Endothelial cell (in vitro differentiated cells): Measurements from ENCODE around the gene PLA2G4E. TPM values are rescaled to one million over a fixed set of nuclear protein-coding genes. Genes with fewer than 3 reads are reported as not detected.

Experiments used
- DNase-seq: peaks from one replicate; pipeline ENCODE4 v3.0.0; 2021; ENCODE audit warnings: low spot score
- H3K27ac Mint-ChIP-seq: one replicate; pipeline ENCODE4 v1.8.0; 2021; ENCODE audit warnings: mixed read lengths, inconsistent platforms; ENCODE audit not compliant: unreplicated experiment
- H3K27me3 Mint-ChIP-seq: one replicate; pipeline ENCODE4 v1.8.0; 2021; ENCODE audit warnings: mild to moderate bottlenecking, moderate library complexity, mixed read lengths, inconsistent platforms; ENCODE audit not compliant: unreplicated experiment
- H3K36me3 Mint-ChIP-seq: one replicate; pipeline ENCODE4 v1.8.0; 2021; ENCODE audit warnings: mild to moderate bottlenecking, low read depth, mixed read lengths, inconsistent platforms; ENCODE audit not compliant: unreplicated experiment
- H3K4me1 Mint-ChIP-seq: one replicate; pipeline ENCODE4 v1.8.0; 2021; ENCODE audit warnings: mild to moderate bottlenecking, mixed read lengths, inconsistent platforms; ENCODE audit not compliant: unreplicated experiment
- H3K4me3 Mint-ChIP-seq: one replicate; pipeline ENCODE4 v1.8.0; 2021; ENCODE audit warnings: mild to moderate bottlenecking, mixed read lengths, inconsistent platforms; ENCODE audit not compliant: unreplicated experiment
- H3K9me3 Mint-ChIP-seq: one replicate; pipeline ENCODE4 v1.8.0; 2021; ENCODE audit warnings: mixed read lengths, inconsistent platforms; ENCODE audit not compliant: unreplicated experiment
- CTCF ChIP-seq: fragments of 200-600 bp; sonication (generic); IDR thresholded peaks from one replicate; pipeline ENCODE4 v1.5.0; 2021; ENCODE audit warnings: antibody characterized with exemption; ENCODE audit not compliant: unreplicated experiment
- total RNA-seq: library from RNA; stranded (reverse); fragmentation: NEBNext Ultra II Directional; extraction: Animal tissue kit (Norgen Biotek cat#: 25700); gene quantifications from one replicate; pipeline ENCODE4 v1.2.1, GENCODE V29; 2021; ENCODE audit not compliant: unreplicated experiment

The PLA2G4E gene
- total RNA-seq, 1 donor from 2014 or later: not detected

GRCh38 chr15:42068601-42069000 is 47.8 kb upstream of the PLA2G4E start:
- TF ChIP-seq CTCF: no peak
- Mint-ChIP-seq H3K4me1 (peaks cover 28% of the 10 kb centered on the region), H3K36me3 (no peaks in the 10 kb centered on the region), H3K9me3 (no peaks in the 10 kb centered on the region), H3K4me3 (no peak overlapping the region), H3K27me3 (peaks cover 13% of the 10 kb centered on the region), H3K27ac (no peak overlapping the region)
- no peak for DNase-seq

- DNase-seq: no peak
- Mint-ChIP-seq H3K4me3 (no peak overlapping the region), H3K9me3 (no peaks in the 10 kb centered on the region), H3K4me1 (peaks cover 31% of the 10 kb centered on the region), H3K27ac (no peak overlapping the region), H3K36me3 (no peaks in the 10 kb centered on the region), H3K27me3 (peaks cover 13% of the 10 kb centered on the region)
- peak; percentile 18 for TF ChIP-seq CTCF
Observed at GRCh38 chr15:42066764-42067415, 46.0 kb upstream of the PLA2G4E start.

GRCh38 chr15:42065468-42065867 is 44.6 kb upstream of the PLA2G4E start:
- Mint-ChIP-seq H3K27ac (no peak overlapping the region), H3K27me3 (peaks cover 15% of the 10 kb centered on the region), H3K9me3 (no peaks in the 10 kb centered on the region), H3K4me1 (peaks cover 31% of the 10 kb centered on the region), H3K4me3 (no peak overlapping the region), H3K36me3 (no peaks in the 10 kb centered on the region)
- DNase-seq: no peak
- no peak for TF ChIP-seq CTCF

GRCh38 chr15:42065033-42065432 is 44.2 kb upstream of the PLA2G4E start:
- no peak for TF ChIP-seq CTCF
- no peak overlapping the region for H3K27ac Mint-ChIP-seq
- H3K27me3 Mint-ChIP-seq: peaks cover 15% of the 10 kb centered on the region
- H3K9me3 Mint-ChIP-seq: no peaks in the 10 kb centered on the region
- no peak for DNase-seq
- no peak overlapping the region for H3K4me3 Mint-ChIP-seq
- H3K36me3 Mint-ChIP-seq: no peaks in the 10 kb centered on the region
- peaks cover 31% of the 10 kb centered on the region for H3K4me1 Mint-ChIP-seq

GRCh38 chr15:42064271-42064670 is 43.4 kb upstream of the PLA2G4E start:
- H3K4me1 Mint-ChIP-seq: peaks cover 30% of the 10 kb centered on the region
- no peak for DNase-seq
- no peak overlapping the region for H3K4me3 Mint-ChIP-seq
- H3K9me3 Mint-ChIP-seq: no peaks in the 10 kb centered on the region
- no peak for TF ChIP-seq CTCF
- H3K36me3 Mint-ChIP-seq: no peaks in the 10 kb centered on the region
- H3K27me3 Mint-ChIP-seq: peaks cover 14% of the 10 kb centered on the region
- no peak overlapping the region for H3K27ac Mint-ChIP-seq
